ENCODE measurements around the gene ADAMTS17.

- no peak for TF ChIP-seq EZH2 (IDR thresholded peaks at IDR 0.05; ENCODE audit: low read depth)
- no peak for TF ChIP-seq CTCF (conservative IDR thresholded peaks at IDR 0.05)
These were observed 398.3 kb downstream of the ADAMTS17 start for GRCh38 chr15:99943466-99943865.
